DMS53 treated with DMSO at 0.1 percent for 48 hours (cell line): ENCODE measurements around the gene SEPTIN8.

Source experiments
- DNase-seq: peaks from one replicate; lab custom pipeline; 2025; ENCODE audit not compliant: unreplicated experiment; lab: John Stamatoyannopoulos, UW

Gene SEPTIN8

DNA sequence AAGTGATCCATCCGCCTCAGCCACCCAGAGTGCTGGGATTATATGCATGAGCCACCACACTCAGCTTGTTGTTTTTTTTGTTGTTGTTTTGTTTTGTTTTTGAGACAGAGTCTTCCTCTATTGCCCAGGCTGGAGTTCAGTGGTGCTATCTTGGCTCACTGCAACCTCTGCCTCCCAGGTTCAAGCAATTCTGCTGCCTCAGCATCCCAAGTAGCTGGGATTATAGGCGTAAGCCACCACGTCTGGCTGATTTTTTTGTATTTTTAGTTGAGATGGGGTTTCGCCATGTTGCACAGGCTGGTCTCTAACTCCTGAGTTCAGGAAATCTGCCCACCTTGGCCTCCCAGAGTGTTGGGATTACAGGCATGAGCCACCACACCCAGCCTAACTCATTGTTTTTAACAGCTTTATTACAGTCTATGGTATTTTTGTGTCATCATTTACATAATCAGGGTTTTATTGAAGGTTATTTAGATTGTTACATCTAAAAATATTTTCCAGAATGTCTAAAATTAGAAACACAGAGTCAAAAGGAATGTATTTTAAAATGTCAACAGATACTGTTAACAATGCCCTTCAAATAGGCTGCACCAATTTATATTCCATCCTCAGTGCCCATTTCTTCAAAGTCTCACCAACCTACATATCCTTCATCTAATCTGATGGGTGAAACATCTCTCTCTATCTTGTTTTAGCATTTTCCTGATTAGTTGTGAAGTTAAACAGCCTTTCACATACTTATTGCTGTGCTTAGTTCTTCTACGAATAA, 58.3 kb downstream of the SEPTIN8 start:
- DNase-seq: no peak

DNA sequence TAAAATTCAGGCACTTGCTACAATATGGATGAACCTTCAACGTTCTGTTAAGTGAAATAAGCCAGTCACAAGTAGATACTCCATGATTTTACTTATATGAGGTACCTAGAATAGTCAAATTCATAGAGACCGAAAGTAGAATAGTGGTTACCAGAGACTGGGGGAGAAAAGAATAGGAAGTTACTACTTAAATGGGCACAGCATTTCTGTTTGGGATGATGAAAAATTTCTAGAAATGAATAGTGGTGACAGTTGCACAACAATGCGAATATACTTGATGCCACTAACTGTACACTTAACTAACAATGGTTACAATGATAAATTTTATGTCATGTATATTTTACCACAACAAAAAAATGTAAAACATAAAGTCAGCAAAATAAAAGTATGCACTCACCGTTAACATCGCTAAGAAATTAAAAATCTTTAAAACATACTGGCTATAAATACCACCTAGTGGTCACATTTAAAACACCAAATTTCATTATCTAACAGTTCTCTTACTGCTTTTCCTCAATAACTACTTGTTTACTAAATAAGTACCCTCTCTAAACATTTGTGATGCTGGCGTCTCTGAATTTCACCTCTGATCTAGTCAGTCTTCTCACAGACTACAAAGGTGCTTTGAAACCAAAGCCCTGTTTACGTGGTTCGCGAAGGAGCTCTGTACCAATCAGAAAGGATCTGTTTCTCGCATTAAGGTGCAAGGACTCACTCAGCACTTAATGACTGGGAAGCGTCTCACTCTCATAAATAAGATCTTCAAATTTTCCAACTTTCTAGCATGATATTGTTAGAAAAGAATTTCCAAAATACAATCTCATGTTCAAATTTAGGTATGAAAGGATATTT, 62.4 kb downstream of the SEPTIN8 start:
- no peak for DNase-seq

DNA sequence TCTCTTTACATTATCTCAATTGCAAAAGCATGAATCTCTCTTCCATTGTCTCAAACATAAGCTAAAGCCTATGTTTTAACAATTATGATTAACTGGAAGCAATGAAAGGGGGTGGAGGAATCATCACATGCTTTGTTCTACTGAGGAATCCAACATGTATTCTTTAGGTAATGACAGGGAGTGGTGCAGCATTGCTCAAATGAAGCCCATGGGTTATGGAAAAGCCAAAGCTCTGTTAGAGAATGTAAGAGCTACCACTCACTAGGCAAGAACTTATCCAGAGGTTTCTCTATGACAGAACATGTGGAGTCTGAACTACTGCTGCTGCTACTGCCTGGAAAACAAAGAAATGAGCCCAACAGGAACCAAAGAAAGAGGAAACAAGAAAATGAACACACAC, 68.4 kb downstream of the SEPTIN8 start:
- DNase-seq: no peak

GRCh38 chr5:132704875-132705274, 72.2 kb downstream of the SEPTIN8 start:
- no peak for DNase-seq
